Kasumi-1 (cell line): ENCODE data around the gene R3HDML.
"Not testable (repeated sequence)": the region's sequence is repeated elsewhere in the genome, so short reads cannot be mapped to it uniquely, and the experiment has no call there.

Experiments
- DNase-seq, 2 experiments: peaks; one replicate each; lab custom pipeline; 2025; lab: John Stamatoyannopoulos, UW

The R3HDML gene

GRCh38 chr20:44328428-44328827 is 8.4 kb upstream of the R3HDML start:
- DNase-seq, result no peak

- DNase-seq, result no peak
Observed at GRCh38 chr20:44331201-44331600, 5.6 kb upstream of the R3HDML start.

- no peak for DNase-seq
Observed at GRCh38 chr20:44334306-44334705, 2.5 kb upstream of the R3HDML start.

- no peak for DNase-seq
Observed at GRCh38 chr20:44334709-44335108, 2.1 kb upstream of the R3HDML start.

GRCh38 chr20:44335675-44336074 is 1.2 kb upstream of the R3HDML start:
- no peak for DNase-seq

- DNase-seq, result no peak
Observed at GRCh38 chr20:44336086-44336485, 757 bp upstream of the R3HDML start.

- DNase-seq, result no peak
Observed at GRCh38 chr20:44342248-44342647, 5.4 kb downstream of the R3HDML start.

- no peak for DNase-seq
Observed at GRCh38 chr20:44343162-44343675, 6.4 kb downstream of the R3HDML start.

- DNase-seq, result no peak
Observed at GRCh38 chr20:44344723-44345122, 7.9 kb downstream of the R3HDML start.

GRCh38 chr20:44345147-44345546 is 8.3 kb downstream of the R3HDML start:
- DNase-seq, result no peak

- DNase-seq, result not testable (repeated sequence)
Observed at GRCh38 chr20:44345941-44346340, 9.1 kb downstream of the R3HDML start.

- DNase-seq, result no peak
Observed at GRCh38 chr20:44348168-44348659, 11.4 kb downstream of the R3HDML start.

GRCh38 chr20:44349349-44349748 is 12.5 kb downstream of the R3HDML start:
- no peak for DNase-seq

- no peak for DNase-seq
Observed at GRCh38 chr20:44350567-44350966, 13.7 kb downstream of the R3HDML start.

GRCh38 chr20:44354979-44355497 is 18.2 kb downstream of the R3HDML start:
- DNase-seq, result no peak

- DNase-seq, result no peak
Observed at GRCh38 chr20:44355498-44356352, 18.9 kb downstream of the R3HDML start, which contains the start of gene HNF4A. Gene HNF4A, plus strand, starts transcription at chr20:44355699. Its CDS starts 106 bp downstream, at chr20:44355805.

GRCh38 chr20:44356353-44356723 is 19.5 kb downstream of the R3HDML start:
- DNase-seq, result no peak

- no peak for DNase-seq
Observed at GRCh38 chr20:44357020-44357419, 20.2 kb downstream of the R3HDML start.

- no peak for DNase-seq
Observed at GRCh38 chr20:44357555-44358125, 20.8 kb downstream of the R3HDML start.

GRCh38 chr20:44358776-44359175 is 21.9 kb downstream of the R3HDML start:
- DNase-seq, result no peak

GRCh38 chr20:44360221-44360620 is 23.4 kb downstream of the R3HDML start:
- no peak for DNase-seq

GRCh38 chr20:44361021-44361420 is 24.2 kb downstream of the R3HDML start:
- no peak for DNase-seq

GRCh38 chr20:44362466-44362940 is 25.7 kb downstream of the R3HDML start:
- no peak for DNase-seq
